Measurements from ENCODE around the gene CHRND.

DNA sequence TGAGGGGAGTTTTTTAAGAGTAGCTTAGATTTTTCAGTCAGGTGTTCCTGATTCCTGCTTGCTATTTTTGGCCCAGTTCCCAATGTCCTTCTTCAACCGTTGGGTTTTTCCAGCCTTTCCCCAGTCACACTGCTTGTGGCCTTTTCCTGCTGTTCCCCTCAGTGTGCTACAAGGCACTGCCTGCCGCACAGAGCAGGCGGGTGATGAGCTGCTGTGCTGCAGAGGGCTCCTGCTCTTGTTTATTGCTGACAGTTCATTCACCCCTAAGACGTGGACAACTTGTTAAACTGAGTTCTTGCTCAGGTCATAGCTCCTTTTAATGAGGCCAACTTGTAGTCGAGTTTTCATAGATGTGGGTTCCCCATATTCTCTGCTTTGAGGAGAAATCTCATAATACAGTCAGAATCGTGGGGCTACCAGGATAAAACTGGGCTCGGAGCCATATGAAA, 45.1 kb downstream of the CHRND start:
- TF ChIP-seq CTCF (IDR thresholded peaks at IDR 0.05), result no peak
- TF ChIP-seq POLR2A (IDR thresholded peaks at IDR 0.05), result no peak
